ENCODE measurements around the gene ZDHHC22. TPM values are rescaled to one million over a fixed set of nuclear protein-coding genes. Genes with fewer than 3 reads are reported as not detected.

ZDHHC22 gene, protein sequence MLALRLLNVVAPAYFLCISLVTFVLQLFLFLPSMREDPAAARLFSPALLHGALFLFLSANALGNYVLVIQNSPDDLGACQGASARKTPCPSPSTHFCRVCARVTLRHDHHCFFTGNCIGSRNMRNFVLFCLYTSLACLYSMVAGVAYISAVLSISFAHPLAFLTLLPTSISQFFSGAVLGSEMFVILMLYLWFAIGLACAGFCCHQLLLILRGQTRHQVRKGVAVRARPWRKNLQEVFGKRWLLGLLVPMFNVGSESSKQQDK
- not detected in 2 replicates for total RNA-seq

GRCh38 chr14:77141214-77142004, at the start of gene ZDHHC22:
Gene ZDHHC22, minus strand, starts transcription at chr14:77141791. Its CDS starts 2,053 bp downstream, at chr14:77139738.

GRCh38 chr14:77181603-77182437, 40.2 kb upstream of the ZDHHC22 start, which contains the start of gene TMEM63C:
Gene TMEM63C, plus strand, starts transcription at chr14:77181798. Its CDS starts 37,016 bp downstream, at chr14:77218814.

DNA sequence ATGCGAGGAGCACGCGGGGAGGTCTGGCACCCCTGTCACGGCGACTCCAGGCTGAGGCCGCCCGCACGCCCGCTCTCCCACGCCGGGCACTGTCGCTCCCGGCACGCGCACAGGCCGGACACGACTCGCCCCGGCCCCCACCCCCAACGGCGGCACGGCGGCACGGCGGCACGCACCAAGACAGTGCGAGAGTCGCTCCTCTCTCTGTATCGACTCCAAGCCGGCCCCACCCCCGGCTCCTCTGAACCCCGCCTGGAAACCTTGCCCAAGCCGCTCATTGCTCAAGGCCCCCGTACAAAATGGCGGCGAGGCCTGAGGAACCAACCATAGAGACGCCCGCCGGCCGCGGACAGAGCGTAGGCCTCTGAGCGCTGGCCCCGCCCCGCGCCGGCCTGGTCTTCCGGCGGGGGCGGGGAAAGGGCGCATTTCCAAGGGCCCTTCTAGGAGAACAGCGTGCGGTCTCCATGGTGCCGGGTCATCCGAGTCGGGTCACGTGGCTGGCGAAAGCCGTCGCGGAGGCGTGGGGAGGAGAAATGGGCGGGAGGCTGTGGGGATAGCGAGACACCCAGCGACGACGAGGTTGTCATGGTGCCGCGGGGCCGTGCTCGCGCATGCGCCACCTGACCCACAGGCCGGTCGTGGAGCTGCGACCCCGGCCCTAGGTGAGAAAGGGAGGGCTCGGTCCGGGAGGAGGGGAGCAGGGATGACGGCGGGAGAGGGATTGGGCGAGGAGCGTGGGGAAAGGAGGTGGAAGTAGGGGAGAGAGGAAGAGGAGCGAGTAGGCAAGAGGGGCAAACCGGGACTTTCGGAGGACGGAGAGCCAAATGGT, 43.7 kb downstream of the ZDHHC22 start, which contains the start of gene CIPC:
Gene CIPC (plus strand): TSS at position 559 of the 829 bp plus-strand sequence. CDS start 7,451 bp downstream, outside the sequence.

Other genes starting within 250 kb of the ZDHHC22 start
- 38.1 and 40.6 TPM in 2 replicates for gene IRF2BPL, start 113.1 kb downstream of the ZDHHC22 start, total RNA-seq
- 13.6 and 17.7 TPM in 2 replicates for gene CIPC, start 43.5 kb downstream of the ZDHHC22 start, total RNA-seq
- gene TMEM63C, start 40.0 kb upstream of the ZDHHC22 start, total RNA-seq: under 0.01 and 0.17 TPM in 2 replicates
- not detected in 2 replicates for gene NGB, start 129.4 kb upstream of the ZDHHC22 start, total RNA-seq
- 16.2 and 27.1 TPM in 2 replicates for gene POMT2, start 179.1 kb upstream of the ZDHHC22 start, total RNA-seq
- gene GSTZ1, start 179.2 kb upstream of the ZDHHC22 start, total RNA-seq: 11.5 and 11.7 TPM in 2 replicates
- 11.9 and 14.8 TPM in 2 replicates for gene TMED8, start 235.3 kb upstream of the ZDHHC22 start, total RNA-seq
- gene SAMD15, start 235.6 kb upstream of the ZDHHC22 start, total RNA-seq: 1.4 and 1.7 TPM in 2 replicates

Data from smooth muscle cell of the pulmonary artery (primary cell).